GM04503 (cell line): ENCODE measurements around the gene ADGRV1.
"Not testable (repeated sequence)": the region's sequence is repeated elsewhere in the genome, so short reads cannot be mapped to it uniquely, and the experiment has no call there.

Source experiments
- DNase-seq: peaks from one replicate; pipeline ENCODE4 v3.0.0-alpha.2; 2012; ENCODE audit warnings: low read depth

The ADGRV1 gene

GRCh38 chr5:90739567-90739966, 181.0 kb downstream of the ADGRV1 start:
- no peak for DNase-seq

- no peak for DNase-seq
These were observed 181.7 kb downstream of the ADGRV1 start for GRCh38 chr5:90740244-90740799.

- no peak for DNase-seq
These were observed 182.5 kb downstream of the ADGRV1 start for GRCh38 chr5:90741022-90741564.

- no peak for DNase-seq
These were observed 187.5 kb downstream of the ADGRV1 start for GRCh38 chr5:90746119-90746518.

- DNase-seq = no peak
These were observed 188.6 kb downstream of the ADGRV1 start for GRCh38 chr5:90747175-90747574.

GRCh38 chr5:90747693-90748092, 189.1 kb downstream of the ADGRV1 start:
- DNase-seq = no peak

- DNase-seq = no peak
These were observed 200.5 kb downstream of the ADGRV1 start for GRCh38 chr5:90759119-90759518.

GRCh38 chr5:90767710-90768109, 209.1 kb downstream of the ADGRV1 start:
- DNase-seq = no peak

GRCh38 chr5:90770006-90770541, 211.5 kb downstream of the ADGRV1 start:
- not testable (repeated sequence) for DNase-seq

- DNase-seq = no peak
These were observed 219.4 kb downstream of the ADGRV1 start for GRCh38 chr5:90777959-90778358.

- no peak for DNase-seq
These were observed 225.1 kb downstream of the ADGRV1 start for GRCh38 chr5:90783460-90784333.

GRCh38 chr5:90786756-90787155, 228.2 kb downstream of the ADGRV1 start:
- DNase-seq = no peak

- DNase-seq = no peak
These were observed 234.1 kb downstream of the ADGRV1 start for GRCh38 chr5:90792725-90793124.

- no peak for DNase-seq
These were observed 234.6 kb downstream of the ADGRV1 start for GRCh38 chr5:90793183-90793582.

- DNase-seq = not testable (repeated sequence)
These were observed 238.3 kb downstream of the ADGRV1 start for GRCh38 chr5:90796919-90797318.

- not testable (repeated sequence) for DNase-seq
These were observed 241.5 kb downstream of the ADGRV1 start for GRCh38 chr5:90800082-90800481.

- DNase-seq = not testable (repeated sequence)
These were observed 241.9 kb downstream of the ADGRV1 start for GRCh38 chr5:90800515-90800914.

- DNase-seq = no peak
These were observed 244.1 kb downstream of the ADGRV1 start for GRCh38 chr5:90802474-90803317.

- no peak for DNase-seq
These were observed 244.8 kb downstream of the ADGRV1 start for GRCh38 chr5:90803381-90803780.

- no peak for DNase-seq
These were observed 245.3 kb downstream of the ADGRV1 start for GRCh38 chr5:90803876-90804275.

- no peak for DNase-seq
These were observed 248.9 kb downstream of the ADGRV1 start for GRCh38 chr5:90807496-90807895.
